PFSK-1 (cell line): ENCODE data around the gene CGREF1.

Source experiments
- FOXP2 ChIP-seq: optimal IDR thresholded peaks from 2 replicates; pipeline ENCODE3; 2011; ENCODE audit warnings: borderline replicate concordance, control low read depth, inconsistent platforms; ENCODE audit not compliant: insufficient read depth; ENCODE audit errors: extremely low read length, extremely low read depth
- POLR2AphosphoS5 ChIP-seq: IDR thresholded peaks from 2 replicates; pipeline ENCODE4 v1.6.1; 2012; ENCODE audit warnings: low read depth, mild to moderate bottlenecking, control low read depth, low read length, moderate library complexity
- SIN3A ChIP-seq: IDR thresholded peaks from 2 replicates; pipeline ENCODE4 v1.6.1; 2012; ENCODE audit warnings: mild to moderate bottlenecking, low read length, moderate library complexity, borderline replicate concordance; ENCODE audit not compliant: insufficient read depth
- TAF1 ChIP-seq: IDR thresholded peaks from 2 replicates; pipeline ENCODE4 v1.6.1; 2012; ENCODE audit warnings: low read length, control low read depth, borderline replicate concordance; ENCODE audit not compliant: insufficient read depth
- TF ChIP-seq, protein P1 (sequence below), 2 experiments: IDR thresholded peaks; 2 replicates each; pipeline versions ENCODE4 v1.6.1 to v1.8.0; 2011 to 2012; ENCODE audit warnings: low read depth in 2 of 2, low read length in 2 of 2, control low read depth in 1 of 2, inconsistent platforms in 1 of 2, mild to moderate bottlenecking in 1 of 2, moderate library complexity in 1 of 2; ENCODE audit not compliant: insufficient read depth in 1 of 2

DNA sequence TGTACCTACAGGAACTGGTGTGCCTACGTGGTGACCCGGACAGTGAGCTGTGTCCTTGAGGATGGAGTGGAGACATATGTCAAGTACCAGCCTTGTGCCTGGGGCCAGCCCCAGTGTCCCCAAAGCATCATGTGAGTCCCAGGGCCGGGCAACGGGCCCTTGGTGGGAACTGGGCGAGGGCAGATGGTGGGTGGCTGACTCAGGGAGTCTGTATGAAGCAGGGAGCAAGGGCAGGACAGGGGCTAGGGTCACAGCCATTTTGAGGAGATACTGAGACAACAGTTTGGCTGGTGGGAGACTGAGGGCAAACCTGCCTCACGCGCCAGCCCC lies 38.8 kb downstream of the CGREF1 start:
- no peak for TF ChIP-seq TAF1
- no peak for TF ChIP-seq POLR2AphosphoS5
- TF ChIP-seq, protein P1, sequence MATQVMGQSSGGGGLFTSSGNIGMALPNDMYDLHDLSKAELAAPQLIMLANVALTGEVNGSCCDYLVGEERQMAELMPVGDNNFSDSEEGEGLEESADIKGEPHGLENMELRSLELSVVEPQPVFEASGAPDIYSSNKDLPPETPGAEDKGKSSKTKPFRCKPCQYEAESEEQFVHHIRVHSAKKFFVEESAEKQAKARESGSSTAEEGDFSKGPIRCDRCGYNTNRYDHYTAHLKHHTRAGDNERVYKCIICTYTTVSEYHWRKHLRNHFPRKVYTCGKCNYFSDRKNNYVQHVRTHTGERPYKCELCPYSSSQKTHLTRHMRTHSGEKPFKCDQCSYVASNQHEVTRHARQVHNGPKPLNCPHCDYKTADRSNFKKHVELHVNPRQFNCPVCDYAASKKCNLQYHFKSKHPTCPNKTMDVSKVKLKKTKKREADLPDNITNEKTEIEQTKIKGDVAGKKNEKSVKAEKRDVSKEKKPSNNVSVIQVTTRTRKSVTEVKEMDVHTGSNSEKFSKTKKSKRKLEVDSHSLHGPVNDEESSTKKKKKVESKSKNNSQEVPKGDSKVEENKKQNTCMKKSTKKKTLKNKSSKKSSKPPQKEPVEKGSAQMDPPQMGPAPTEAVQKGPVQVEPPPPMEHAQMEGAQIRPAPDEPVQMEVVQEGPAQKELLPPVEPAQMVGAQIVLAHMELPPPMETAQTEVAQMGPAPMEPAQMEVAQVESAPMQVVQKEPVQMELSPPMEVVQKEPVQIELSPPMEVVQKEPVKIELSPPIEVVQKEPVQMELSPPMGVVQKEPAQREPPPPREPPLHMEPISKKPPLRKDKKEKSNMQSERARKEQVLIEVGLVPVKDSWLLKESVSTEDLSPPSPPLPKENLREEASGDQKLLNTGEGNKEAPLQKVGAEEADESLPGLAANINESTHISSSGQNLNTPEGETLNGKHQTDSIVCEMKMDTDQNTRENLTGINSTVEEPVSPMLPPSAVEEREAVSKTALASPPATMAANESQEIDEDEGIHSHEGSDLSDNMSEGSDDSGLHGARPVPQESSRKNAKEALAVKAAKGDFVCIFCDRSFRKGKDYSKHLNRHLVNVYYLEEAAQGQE (IDR thresholded peaks at IDR 0.05; ENCODE audit: insufficient read depth in 1 of 2, low read depth in 2 of 2, low read length in 2 of 2), result no peak
- no peak for TF ChIP-seq SIN3A
- TF ChIP-seq FOXP2, result no peak
